Measurements from ENCODE around the gene SNRNP40. TPM values are rescaled to one million over a fixed set of nuclear protein-coding genes. Genes with fewer than 3 reads are reported as not detected.

The SNRNP40 gene
- total and polyA plus RNA-seq, 2 donors from 2014 or later: 31.3 to 44.2 TPM

DNA sequence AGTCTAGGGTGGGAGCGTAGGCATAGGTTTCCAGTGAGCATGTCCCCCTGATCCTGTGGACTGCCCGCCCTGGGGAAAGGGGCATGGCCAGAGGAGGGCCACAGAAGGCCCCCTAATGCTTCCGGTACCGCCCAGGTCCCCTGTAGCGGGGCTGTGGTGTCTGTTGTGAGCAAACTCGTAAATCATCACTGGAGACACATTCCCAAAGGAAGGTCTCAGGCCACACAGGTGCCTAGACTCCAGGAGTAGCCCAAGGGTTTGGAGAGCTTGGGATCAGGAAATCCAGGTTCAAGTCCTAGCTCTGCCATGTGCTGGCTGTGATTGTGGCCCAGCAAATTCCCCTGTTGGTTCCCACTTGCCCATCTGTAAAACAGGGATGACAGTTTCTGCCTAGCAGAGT is 77.1 kb downstream of the SNRNP40 start:
- Histone ChIP-seq H3K4me3 (ENCODE audit: low read length in 3 of 3) (no peak overlapping the region), H3K9me3 (ENCODE audit: control insufficient read depth in 2 of 3, insufficient read depth in 1 of 3, low read length in 3 of 3) (no peaks in the 10 kb centered on the region), H3K27me3 (ENCODE audit: control insufficient read depth, insufficient read depth, low read length) (no peaks in the 10 kb centered on the region), H3K4me1 (ENCODE audit: control insufficient read depth in 2 of 3, insufficient read depth in 2 of 3, low read depth in 1 of 3, low read length in 3 of 3) (peaks cover 0 to 6% (median 0%) of the 10 kb centered on the region in 3 donors), H3K27ac (ENCODE audit: low read depth in 2 of 2, low read length in 2 of 2) (no peak overlapping the region), H3K9ac (ENCODE audit: low read length in 3 of 3) (no peak overlapping the region), H3K36me3 (ENCODE audit: control insufficient read depth in 2 of 3, insufficient read depth in 3 of 3, low read length in 3 of 3) (no peaks in the 10 kb centered on the region)
- FAIRE-seq (no peak), DNase-seq (no peak)
- TF ChIP-seq, protein P1, sequence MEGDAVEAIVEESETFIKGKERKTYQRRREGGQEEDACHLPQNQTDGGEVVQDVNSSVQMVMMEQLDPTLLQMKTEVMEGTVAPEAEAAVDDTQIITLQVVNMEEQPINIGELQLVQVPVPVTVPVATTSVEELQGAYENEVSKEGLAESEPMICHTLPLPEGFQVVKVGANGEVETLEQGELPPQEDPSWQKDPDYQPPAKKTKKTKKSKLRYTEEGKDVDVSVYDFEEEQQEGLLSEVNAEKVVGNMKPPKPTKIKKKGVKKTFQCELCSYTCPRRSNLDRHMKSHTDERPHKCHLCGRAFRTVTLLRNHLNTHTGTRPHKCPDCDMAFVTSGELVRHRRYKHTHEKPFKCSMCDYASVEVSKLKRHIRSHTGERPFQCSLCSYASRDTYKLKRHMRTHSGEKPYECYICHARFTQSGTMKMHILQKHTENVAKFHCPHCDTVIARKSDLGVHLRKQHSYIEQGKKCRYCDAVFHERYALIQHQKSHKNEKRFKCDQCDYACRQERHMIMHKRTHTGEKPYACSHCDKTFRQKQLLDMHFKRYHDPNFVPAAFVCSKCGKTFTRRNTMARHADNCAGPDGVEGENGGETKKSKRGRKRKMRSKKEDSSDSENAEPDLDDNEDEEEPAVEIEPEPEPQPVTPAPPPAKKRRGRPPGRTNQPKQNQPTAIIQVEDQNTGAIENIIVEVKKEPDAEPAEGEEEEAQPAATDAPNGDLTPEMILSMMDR (IDR thresholded peaks at IDR 0.05; ENCODE audit: borderline replicate concordance, extremely low read depth, insufficient read depth): no peak
- intact Hi-C loops (cut with DNase I): no loop called here

DNA sequence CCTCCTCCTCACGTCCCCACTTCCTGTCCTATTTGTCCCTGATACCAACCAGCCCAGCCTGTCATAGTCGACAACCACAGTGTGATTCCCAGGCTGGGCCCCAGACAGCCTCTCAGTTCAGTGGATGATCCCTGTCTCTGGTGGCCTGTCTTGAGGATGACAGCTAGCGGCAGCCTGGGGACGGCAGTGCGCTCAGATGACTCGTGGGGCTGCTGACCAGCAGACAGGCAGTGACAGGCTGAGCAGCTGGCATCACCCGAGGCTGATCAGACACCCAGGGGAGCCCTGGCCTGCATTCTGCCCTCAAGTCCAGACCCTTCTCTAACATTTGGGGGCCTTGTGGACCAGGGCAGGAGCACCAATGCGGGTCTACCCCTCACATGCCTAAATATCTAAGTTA is 77.9 kb downstream of the SNRNP40 start:
- H3K9me3 ChIP-seq (ENCODE audit: control insufficient read depth in 2 of 3, insufficient read depth in 1 of 3, low read length in 3 of 3): no peaks in the 10 kb centered on the region
- H3K27me3 ChIP-seq (ENCODE audit: control insufficient read depth, insufficient read depth, low read length): no peaks in the 10 kb centered on the region
- H3K9ac ChIP-seq (ENCODE audit: low read length in 3 of 3): no peak overlapping the region
- H3K4me1 ChIP-seq (ENCODE audit: control insufficient read depth in 2 of 3, insufficient read depth in 2 of 3, low read depth in 1 of 3, low read length in 3 of 3): peaks cover 0 to 6% (median 0%) of the 10 kb centered on the region in 3 donors
- intact Hi-C loops (cut with DNase I): no loop called here
- H3K36me3 ChIP-seq (ENCODE audit: control insufficient read depth in 2 of 3, insufficient read depth in 3 of 3, low read length in 3 of 3): no peaks in the 10 kb centered on the region
- TF ChIP-seq, protein P1 (IDR thresholded peaks at IDR 0.05; ENCODE audit: borderline replicate concordance, extremely low read depth, insufficient read depth): no peak
- H3K27ac ChIP-seq (ENCODE audit: low read depth in 2 of 2, low read length in 2 of 2): no peak overlapping the region
- no peak for DNase-seq
- no peak for FAIRE-seq
- no peak overlapping the region for H3K4me3 ChIP-seq (ENCODE audit: low read length in 3 of 3)

DNA sequence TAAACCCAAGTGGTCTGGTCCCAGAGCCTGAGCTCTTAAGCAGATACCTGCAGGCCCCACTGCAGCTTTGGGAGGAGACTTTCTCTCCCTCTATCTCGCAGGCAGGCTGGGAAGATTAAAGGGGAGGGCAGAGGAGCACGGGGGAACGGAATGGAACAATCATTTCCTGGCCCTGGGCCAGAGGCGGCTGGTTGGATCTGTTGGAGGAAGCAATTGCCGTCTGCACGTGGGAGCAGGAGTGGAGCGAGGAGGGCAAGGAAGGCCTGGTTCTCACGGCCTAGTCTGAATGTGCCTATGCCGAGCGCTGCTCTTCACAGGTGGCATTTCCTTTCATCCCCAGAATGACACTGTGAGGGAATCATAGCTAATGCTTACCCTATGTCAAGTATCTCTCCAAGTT is 80.6 kb downstream of the SNRNP40 start:
- intact Hi-C loops (cut with DNase I): no loop called here
- Histone ChIP-seq H3K27me3 (ENCODE audit: control insufficient read depth, insufficient read depth, low read length) (no peaks in the 10 kb centered on the region), H3K27ac (ENCODE audit: low read depth in 2 of 2, low read length in 2 of 2) (no peak overlapping the region), H3K4me3 (ENCODE audit: low read length in 3 of 3) (no peak overlapping the region), H3K36me3 (ENCODE audit: control insufficient read depth in 2 of 3, insufficient read depth in 3 of 3, low read length in 3 of 3) (no peaks in the 10 kb centered on the region), H3K9ac (ENCODE audit: low read length in 3 of 3) (no peak overlapping the region), H3K4me1 (ENCODE audit: control insufficient read depth in 2 of 3, insufficient read depth in 2 of 3, low read depth in 1 of 3, low read length in 3 of 3) (peaks cover 0 to 6% (median 0%) of the 10 kb centered on the region in 3 donors), H3K9me3 (ENCODE audit: control insufficient read depth in 2 of 3, insufficient read depth in 1 of 3, low read length in 3 of 3) (no peaks in the 10 kb centered on the region)
- DNase-seq (peak; percentile 43 to 83 (median 74)), FAIRE-seq (no peak)
- TF ChIP-seq, protein P1 (IDR thresholded peaks at IDR 0.05; ENCODE audit: borderline replicate concordance, extremely low read depth, insufficient read depth): no peak

- TF ChIP-seq, protein P1 (IDR thresholded peaks at IDR 0.05; ENCODE audit: borderline replicate concordance, extremely low read depth, insufficient read depth): no peak
- intact Hi-C loops (cut with DNase I): no loop called here
- Histone ChIP-seq H3K4me3 (ENCODE audit: low read length in 3 of 3) (no peak overlapping the region), H3K9me3 (ENCODE audit: control insufficient read depth in 2 of 3, insufficient read depth in 1 of 3, low read length in 3 of 3) (no peaks in the 10 kb centered on the region), H3K27me3 (ENCODE audit: control insufficient read depth, insufficient read depth, low read length) (no peaks in the 10 kb centered on the region), H3K36me3 (ENCODE audit: control insufficient read depth in 2 of 3, insufficient read depth in 3 of 3, low read length in 3 of 3) (no peaks in the 10 kb centered on the region), H3K4me1 (ENCODE audit: control insufficient read depth in 2 of 3, insufficient read depth in 2 of 3, low read depth in 1 of 3, low read length in 3 of 3) (peaks cover 0 to 6% (median 0%) of the 10 kb centered on the region in 3 donors), H3K9ac (ENCODE audit: low read length in 3 of 3) (no peak overlapping the region), H3K27ac (ENCODE audit: low read depth in 2 of 2, low read length in 2 of 2) (no peak overlapping the region)
- peak in 1 of 5 donors; percentile 45 for DNase-seq
- FAIRE-seq: no peak
These were observed 81.5 kb downstream of the SNRNP40 start for GRCh38 chr1:31215065-31215570.
